Astrocyte (in vitro differentiated cells and primary cell): ENCODE data around the gene UGDH.

Experiments used
- CTCF ChIP-seq: IDR thresholded peaks from 2 replicates; pipeline ENCODE4 v1.5.1; 2011; ENCODE audit warnings: low read depth, mild to moderate bottlenecking, inconsistent platforms, low read length, moderate library complexity; ENCODE audit not compliant: insufficient read depth
- EZH2 ChIP-seq: IDR thresholded peaks from 2 replicates; pipeline ENCODE4 v1.6.1; 2012; ENCODE audit warnings: mild to moderate bottlenecking, low read length, inconsistent platforms; ENCODE audit not compliant: insufficient read depth

GRCh38 chr4:39559626-39560025 is 32.4 kb upstream of the UGDH start:
- TF ChIP-seq CTCF (no peak), EZH2 (no peak)
